T-helper 2 cell (primary cell): ENCODE measurements around the gene ROBO4.

Experiments
- DNase-seq, 5 experiments: peaks; one replicate each; pipeline versions ENCODE4 v3.0.0 to v3.0.0-alpha.2; 2012 to 2022

ROBO4 gene

DNA sequence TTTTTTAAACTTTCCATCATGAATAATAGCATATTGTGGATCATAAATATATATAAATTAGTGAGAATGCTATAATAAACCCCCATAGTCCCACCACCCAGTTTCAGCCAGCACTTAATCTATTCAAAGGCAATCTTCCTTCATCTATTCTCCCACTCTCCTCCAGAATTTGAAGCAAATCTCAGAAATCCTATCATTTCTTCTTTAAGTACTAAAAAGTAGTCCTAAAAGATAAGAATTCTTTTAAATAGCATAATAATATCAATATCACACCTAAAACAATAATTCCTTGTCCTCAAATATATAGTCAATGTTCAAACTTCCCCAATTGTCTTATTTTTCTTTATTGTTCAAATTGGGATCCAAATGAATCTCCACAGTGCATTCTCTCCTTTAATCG lies 57.0 kb downstream of the ROBO4 start:
- no peak for DNase-seq

DNA sequence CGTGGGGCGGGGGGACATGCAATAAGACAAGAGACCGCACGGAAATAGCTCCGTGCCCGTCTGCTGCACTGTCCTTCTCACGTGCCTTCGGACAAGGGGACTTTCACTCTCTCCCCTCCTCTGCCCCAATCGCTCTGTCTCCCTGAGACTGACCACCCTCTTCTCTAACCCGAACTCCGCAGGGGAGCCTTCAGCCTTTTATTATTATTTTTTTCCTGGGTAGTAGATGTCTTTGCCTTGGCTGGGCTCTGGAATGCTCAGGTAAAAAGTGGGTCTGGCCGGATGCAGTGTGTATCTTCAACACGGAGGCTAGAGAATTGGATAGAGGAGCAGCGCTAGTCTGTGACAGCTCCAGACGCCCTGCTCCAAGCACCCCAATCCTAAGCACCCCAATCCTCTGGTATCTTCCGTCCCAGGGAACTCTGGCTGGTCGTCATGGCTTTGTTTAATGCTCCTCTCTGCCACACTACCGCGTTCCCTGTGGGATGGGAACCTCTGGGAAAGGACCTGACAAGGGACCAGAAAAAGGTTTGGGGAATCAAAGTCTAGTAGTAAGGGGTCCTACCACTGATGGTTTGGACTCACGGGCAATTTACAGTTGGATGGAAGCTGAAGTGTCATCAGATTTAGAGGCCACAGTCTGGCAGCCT lies 57.6 kb downstream of the ROBO4 start:
- no peak for DNase-seq

DNA sequence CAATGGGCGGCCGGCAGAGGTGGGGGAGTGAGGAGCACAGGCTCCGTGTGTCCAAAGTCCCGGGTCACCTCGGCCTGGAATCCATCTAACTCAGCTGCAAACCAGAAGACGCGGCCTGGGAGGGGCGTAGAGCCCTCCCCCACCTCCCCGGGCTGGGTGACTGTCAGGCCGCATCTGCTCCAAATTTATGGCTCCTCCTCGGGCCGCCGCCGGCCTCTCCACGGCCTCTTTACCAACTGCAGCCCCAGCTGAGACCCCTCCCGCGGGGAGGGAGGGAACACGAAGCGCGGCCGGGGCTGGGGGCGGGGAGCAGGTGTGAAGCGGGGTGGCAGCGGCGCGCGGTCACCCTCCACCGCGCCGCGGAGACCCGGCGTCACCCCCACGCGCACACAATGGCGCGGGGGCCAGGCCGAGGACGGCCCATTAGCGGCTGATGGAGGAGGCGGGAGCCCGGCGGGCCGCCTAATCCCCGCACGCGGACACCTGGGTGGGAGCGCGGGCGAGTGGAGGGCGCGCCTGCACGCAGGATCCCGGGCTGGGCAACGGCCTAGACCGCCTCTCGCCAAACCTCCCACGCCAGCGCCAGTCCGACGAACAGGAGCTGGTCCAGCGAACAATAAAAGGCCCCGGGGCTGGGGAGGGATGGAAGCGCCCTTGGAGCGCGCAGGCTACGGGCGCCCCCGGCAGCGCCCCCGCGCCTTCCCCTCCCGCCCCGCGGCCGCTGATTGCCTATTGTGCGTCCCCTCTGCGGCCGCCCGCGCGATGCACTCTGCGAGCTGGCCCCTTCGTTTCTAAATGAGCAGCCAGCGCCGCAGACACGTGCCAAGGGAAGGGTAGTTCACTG lies 58.3 kb downstream of the ROBO4 start:
- no peak for DNase-seq

DNA sequence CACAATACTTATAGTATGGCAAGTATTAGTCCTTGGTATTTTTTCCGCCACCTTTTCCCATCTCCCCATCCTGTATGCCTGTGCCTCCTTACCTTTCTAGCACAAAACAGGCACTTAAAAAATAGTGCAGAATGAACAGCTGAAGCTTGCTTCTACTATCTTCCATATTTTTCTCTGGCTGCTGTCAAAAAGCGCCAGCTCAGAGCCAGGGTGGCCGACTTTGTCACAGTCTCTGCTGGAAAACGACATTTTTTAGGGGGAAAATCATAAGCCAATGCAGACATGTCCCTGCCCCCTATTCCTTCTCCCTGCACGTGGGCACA lies 58.9 kb downstream of the ROBO4 start:
- no peak for DNase-seq

DNA sequence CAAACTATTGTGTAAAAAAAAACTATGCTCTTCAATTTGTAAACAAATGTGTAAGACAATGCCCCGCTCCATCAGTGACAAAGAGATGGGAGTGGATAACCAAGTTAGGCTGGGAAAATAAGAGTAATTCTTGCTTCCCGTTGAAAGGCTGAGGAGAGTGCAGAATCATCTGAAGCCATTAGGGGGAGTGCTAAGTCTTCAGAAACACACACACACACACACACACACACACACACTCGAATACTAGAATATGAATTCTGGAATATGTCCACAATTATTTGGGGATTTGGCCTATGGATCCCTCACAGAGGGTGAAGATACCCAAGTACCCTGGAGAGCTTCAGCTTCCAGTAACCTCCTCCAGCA lies 60.2 kb downstream of the ROBO4 start:
- peak in 1 of 5 experiments; percentile 54 for DNase-seq

DNA sequence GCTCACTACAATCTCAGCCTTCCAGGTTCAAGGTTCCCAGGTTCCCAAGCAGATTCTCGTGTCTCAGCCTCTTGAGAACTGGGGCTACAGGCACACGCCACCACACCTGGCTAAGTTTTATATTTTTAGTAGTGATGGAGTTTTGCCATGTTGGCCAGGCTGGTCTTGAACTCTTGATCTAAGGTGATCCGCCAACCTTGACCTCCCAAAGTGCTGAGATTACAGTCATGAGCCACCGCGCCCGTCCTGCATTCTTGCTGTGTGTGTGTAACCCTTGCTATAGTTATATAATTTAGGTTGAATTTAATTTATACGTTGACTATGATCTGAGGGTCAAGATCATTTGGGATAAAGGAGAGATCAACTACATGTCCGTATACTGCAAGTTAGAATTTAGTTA lies 61.7 kb downstream of the ROBO4 start:
- DNase-seq = no peak

DNA sequence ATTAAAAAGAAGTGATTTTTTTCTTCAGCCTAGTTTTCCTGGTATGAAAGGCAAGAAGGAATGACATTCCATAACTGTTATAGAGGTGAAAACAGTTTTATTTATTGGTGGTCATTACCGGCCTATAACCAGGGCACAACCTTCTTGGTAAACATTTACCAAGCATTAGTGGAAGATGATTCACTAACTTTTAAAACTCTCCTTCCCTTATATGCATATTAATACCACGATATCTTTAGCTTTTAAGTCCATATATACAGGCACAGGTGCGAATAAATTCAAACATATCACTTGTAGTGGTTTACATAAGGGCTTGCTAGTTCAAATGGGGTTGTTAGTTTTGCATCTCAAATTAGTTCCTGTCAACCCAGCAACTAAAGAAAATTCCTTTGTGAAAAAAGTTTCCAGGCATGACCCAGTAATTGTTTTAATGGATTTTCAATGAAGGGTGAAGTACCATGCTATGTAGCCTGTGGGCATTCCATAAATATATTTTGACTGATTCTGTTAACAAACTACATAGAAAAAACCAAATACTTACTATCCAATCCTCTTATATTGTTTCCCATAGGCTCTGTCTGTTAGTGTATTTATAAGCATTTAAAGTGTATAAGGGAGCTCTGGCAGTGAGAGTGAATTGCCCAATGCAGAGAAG lies 63.0 kb downstream of the ROBO4 start:
- DNase-seq = no peak
